Frontal cortex (tissue), 4 donors: ENCODE data around the gene PDE4D. TPM values are rescaled to one million over a fixed set of nuclear protein-coding genes. Genes with fewer than 3 reads are reported as not detected.
A peak's percentile ranks its signal among the peaks of the same experiment; 100 is the strongest.

Experiments used
- DNase-seq, 2 donors: peaks; one replicate each; pipeline ENCODE4 v3.0.0; 2012; ENCODE audit warnings: low spot score in 2 of 2
- FAIRE-seq: peaks from 2 replicates; lab custom pipeline; 2012; peaks lifted over from hg19 to GRCh38; lab: Jason Lieb, UNC
- total RNA-seq: library from RNA; depleted of rRNA; stranded (reverse); fragments of >200 nt; gene quantifications from one replicate; pipeline ENCODE4 v1.2.3, GENCODE V29; 2014
- donor health status: control.
- donor health status: control.
- donor health status: control.

PDE4D gene
- total RNA-seq, 1 donor from 2014 or later, result 210 TPM

- FAIRE-seq, result peak; percentile 8
- no peak for DNase-seq
Measured at GRCh38 chr5:59842999-59843398, 50.5 kb downstream of the PDE4D start.

- no peak for FAIRE-seq
- DNase-seq, result no peak
Measured at GRCh38 chr5:59840200-59840601, 53.3 kb downstream of the PDE4D start.

DNA sequence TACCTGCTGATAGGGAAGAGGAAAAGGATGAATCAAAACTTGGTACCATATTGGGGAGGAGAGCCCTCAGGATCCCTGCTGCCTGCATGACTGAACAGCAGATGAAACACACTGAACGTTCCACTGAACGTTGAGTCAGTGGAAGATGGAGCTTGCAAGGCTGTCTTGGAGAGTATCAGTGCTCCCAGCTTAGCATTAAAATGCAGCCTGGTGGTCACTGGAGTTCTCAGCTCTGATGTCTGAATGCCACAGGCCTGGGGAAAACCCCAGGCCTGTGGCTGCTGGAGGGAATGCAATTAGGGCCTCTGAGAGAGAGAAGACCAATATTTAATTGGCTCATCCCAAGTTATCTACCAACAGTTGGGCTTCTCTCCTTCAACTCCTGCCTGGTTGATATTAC, 54.5 kb downstream of the PDE4D start:
- DNase-seq (no peak), FAIRE-seq (no peak)

DNA sequence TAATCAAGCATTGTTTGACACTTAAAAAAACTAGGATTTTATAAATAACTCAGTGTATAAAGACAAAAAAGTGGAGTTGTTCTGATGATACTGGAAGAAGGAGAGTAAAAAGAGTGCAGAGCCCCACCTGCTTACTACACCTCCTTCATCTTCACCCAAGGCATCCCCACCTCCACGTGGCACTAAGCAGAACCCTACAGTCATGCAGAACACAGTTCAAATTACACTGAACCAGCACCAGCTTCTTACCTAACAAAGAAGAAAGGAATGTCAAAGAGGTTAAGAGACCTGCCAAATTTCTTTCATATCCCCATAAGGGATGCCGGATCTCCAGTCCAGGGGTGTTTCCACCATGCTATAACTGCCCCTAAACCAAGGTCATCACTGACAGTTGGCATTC, 55.5 kb downstream of the PDE4D start:
- no peak for DNase-seq
- FAIRE-seq, result no peak

DNA sequence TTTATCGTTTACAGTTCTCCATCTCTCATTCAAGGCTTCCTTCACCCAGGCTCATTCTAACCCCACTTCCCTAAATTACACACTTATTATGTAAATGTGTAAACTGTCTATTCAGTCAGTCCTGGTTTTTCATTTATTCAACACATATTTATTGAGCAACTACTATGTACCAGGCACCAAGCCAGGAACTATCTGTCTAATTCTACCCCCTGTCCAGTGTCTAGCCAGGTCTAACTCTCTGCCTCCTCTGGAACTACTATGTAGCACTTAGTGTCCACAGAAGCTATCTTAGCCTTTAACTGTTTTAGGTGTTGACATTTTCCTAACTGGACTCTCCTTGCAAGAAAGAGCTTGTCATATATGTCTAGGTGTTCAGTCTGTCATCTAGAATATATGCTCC, 56.5 kb downstream of the PDE4D start:
- no peak for DNase-seq
- no peak for FAIRE-seq

DNA sequence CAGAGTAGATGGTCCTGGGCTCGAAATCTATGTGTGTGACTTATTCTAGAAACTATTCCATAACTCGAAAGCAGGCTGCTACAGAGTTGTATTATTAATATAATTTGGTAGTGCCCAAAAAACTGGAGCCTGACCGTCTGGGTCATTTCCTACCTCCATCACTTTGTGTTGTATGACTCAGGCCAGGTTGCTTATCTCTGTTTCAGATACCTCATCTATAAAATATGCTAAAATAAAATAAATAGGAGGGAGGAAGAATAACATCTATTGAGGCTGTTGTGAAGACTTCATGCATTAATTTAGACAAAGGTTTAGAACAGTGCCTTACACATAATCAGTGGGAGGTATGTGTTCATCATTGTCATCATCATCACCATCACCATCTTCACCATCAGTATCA, 57.7 kb downstream of the PDE4D start:
- DNase-seq (no peak), FAIRE-seq (no peak)

DNA sequence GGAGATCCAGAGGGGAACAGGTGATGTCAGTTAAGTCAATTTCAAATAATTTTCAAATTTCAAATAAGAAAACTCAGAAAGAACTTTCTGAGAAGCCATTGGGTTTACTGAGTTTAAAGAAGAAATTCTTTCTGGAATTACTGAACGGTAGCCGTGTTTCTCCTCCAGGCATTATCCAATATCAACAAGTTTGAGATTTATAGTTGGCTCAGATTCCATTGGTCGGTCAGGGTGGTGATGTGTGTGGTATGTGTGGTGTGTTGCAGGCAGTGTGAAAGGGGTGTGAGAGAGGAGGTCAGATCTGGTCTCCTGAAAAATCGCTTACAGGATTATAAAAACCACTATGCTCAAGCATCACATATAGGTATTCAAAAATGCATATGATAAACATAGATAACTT, 60.1 kb downstream of the PDE4D start:
- no peak for FAIRE-seq

DNA sequence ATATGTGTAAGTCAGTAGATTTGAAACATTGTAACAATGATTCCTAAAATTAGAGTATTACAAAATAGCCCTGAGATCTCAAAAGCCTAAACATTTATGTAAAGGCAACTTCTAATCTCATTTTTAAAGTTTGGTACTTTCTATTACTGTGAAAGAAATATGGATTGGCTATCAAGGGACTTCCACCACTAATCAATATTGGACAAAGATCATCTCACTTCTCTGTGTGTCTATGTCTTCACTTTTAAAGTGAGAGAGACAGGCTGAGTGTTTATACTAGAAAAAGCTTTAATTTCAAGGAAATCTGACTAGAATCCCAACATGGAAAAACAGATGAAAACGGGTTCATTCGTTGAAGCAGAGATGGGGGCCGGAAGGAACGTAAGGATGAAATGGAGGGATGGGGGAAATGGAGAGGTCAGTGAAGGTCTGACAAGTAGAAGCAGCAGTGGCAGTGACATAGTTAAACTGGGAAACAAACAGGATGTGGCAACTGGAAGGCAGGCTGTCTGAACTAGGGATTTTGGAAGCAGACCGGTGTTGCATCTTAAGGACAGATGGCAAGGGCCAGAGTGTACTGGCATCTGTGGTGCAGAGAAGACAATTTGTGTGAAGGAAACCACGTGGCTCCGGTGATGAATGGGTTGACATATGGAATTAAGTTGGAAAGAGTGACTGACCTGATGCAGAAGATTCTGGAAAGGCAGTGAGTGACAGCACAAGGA, 60.8 kb downstream of the PDE4D start:
- no peak for FAIRE-seq
- DNase-seq, result no peak

More for the DNA sequence above, 60.1 kb downstream of the PDE4D start:
- no peak for DNase-seq

DNA sequence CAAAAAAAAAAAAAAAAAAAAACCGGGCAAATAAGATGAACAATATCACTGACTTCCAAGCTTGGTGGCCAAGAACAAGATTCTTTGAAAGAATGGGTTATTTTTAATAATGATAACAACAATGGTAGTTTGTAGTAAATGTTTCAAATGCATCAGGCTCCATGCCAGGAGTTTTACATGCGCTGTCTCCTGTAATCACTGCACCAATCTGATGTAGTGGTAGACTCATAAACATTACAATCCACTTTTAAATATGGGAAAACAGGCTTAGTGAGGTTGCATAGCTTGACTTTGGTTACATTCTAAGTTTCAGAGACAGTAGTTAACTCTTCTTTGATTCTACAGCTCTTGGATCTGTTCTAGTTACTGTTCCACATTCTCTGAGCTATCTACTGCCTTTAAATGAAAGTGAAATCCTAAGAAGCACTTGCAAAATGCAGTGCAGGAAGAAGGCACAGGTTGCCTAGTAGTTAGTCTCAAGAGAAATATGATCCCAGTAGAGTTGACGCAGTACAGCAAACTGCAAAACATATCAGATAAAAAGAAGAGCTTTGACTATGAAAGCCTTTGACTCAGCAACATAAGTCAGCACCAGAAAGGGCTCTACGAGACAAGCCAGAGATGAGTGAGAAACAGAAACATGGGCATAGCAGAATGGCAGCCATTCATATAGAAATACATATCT, 62.1 kb downstream of the PDE4D start:
- DNase-seq (no peak), FAIRE-seq (no peak)

DNA sequence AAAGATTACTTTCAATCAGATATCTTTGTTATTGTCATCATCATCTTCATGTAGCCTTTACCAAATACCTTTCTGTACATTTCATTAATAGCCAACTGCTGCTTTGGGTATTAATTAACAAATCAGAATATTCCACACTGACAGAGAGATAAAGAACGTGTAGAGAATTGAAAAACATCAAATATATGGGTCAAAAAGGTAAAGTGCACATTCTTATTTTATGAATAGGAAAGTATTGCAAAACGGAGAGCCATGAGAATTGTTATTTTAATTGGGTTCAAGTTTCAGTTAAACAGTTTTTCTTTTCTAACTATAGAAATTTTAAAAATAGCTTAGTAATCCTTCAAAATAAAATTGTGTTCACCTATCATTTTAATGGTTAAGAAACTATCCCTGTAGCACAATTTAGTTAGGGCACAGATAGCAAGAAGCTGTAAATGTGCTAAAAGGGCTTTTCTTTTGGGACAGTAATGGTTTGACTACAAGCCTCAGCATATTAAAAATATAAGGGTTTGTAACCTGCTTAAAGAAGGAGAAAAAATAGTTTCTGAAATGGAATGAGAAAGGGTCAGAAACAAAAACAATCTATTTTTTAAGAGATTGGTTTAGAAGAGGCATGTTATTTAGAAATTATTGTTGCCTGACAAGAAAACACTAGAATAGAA, 62.9 kb downstream of the PDE4D start:
- FAIRE-seq, result no peak
- no peak for DNase-seq

DNA sequence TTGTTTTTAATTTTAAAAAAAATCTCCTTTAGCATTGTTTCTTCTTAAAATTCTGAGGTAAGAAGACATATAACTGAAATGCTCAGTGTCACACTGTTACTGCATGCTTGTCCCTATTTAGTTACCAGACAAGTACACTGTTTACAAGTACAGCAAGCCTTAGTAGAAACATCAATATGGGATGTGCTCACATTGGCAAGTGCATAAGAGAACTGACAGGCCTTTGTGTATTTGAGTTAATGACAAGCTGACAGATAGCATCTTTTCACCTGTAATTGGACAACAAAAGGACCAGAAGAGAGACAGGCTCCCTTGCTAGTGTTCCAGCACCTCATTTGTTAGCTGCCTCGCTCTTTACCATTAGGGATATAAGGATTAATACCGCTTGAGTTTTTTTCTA, 63.6 kb downstream of the PDE4D start:
- FAIRE-seq, result no peak
- no peak for DNase-seq

DNA sequence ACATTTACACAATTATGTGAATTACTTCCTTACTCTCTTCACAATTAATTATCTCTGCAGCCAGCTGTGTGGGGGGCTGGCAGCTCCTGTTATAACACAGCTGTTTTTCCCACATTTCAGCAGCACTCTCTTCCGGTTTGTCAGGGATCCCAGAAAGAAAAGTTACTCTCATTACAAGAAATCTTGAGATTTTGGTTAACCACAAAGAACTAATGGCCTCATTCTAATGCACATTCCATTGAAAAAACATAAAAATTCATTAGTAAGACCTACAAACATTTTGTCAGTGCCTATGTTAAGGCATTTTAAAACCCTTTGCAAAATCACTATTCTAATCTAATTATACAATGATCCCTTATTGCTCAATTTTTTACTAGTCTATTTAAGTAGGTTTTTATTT, 64.1 kb downstream of the PDE4D start:
- no peak for DNase-seq
- no peak for FAIRE-seq

DNA sequence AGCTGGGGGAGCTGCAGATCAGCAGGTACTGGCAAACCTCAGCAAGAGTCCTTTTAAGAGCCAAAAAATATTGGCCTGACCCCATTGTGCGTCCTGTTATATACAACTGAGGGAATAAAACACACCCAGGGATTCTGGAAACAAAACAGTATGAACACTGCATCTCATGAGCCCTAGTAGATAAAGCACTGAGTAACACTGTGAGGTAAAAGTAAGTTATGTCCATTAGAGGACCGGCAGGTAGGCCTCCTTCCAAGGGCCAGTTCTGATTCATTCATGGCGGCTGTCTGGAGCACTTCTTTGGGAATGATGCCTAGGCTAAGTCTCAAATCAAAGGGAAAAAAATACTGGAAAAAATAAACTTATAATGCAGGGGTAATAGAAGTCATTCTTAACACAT, 64.9 kb downstream of the PDE4D start:
- FAIRE-seq (no peak), DNase-seq (no peak)

DNA sequence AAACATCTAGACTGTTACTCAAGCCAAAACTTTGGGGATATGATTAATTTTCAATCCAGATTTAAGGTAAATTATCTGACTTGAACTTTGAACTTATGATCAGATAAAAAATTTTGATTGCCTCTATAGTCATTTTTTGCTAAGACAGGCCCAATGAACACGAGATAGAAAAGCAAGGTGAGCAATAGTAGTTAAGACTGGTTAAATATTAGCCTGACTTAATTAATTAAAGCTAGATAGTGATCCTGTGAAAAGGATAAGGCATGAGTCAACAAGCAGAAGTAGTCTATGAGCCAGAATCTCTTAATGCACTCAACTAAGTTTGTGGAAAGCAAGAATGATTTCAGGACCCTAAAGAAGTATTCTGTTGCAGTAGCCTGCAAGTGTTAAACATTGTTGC, 66.5 kb downstream of the PDE4D start:
- FAIRE-seq (no peak), DNase-seq (no peak)

GRCh38 chr5:59823420-59823819, 70.1 kb downstream of the PDE4D start:
- no peak for FAIRE-seq

DNA sequence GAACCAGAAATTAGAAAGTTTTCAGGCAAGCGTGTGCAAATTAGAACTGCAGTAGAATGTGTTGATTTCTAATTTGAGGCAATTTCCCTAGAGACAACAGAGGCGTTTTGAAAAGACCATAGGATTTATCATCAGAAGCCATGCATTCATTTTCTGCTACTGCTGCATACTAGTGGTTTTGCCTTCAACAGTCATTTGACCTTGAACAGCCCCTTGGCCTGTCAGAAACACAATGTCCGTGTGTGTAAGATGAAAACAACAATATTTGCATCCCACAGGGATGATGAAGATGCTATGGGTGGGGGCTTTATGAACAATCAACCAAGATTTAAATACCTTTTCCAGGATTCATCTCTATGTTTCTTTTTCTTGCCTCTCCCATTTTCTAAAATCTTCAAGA, 73.7 kb downstream of the PDE4D start:
- FAIRE-seq (no peak), DNase-seq (no peak)

More at GRCh38 chr5:59823420-59823819, 70.1 kb downstream of the PDE4D start:
- no peak for DNase-seq

GRCh38 chr5:59817536-59817935, 76.0 kb downstream of the PDE4D start:
- FAIRE-seq (no peak), DNase-seq (no peak)

DNA sequence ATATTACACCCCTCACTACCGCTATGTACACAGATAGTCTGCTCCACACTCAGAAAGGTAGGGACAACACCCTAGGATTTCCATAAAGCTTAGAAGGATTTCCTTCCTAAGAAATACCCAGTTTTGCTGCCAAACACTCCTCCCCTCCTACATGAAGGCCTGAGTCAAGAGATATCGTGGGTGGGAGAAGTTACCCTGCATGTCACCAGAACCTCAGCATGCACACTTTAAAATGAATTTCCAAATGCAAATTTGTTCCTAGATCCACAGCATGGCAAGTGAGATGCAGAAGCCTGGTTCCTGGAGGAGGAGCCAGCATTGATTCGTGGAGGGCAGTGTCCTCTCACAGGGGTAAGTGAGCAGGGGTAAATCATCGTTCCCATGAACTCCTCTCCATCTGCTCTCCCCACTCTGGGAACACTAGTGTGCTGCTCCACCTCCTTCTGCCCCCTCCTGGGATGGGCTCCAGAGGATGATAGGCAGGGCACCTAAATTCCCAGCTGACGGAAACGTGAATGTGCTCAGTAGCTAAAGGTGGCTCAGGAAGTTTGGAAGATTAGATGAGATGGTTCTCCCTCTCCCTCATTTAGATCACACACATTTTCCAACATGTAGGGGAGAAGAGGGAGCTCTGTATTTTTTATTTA, 76.7 kb downstream of the PDE4D start:
- FAIRE-seq, result no peak

GRCh38 chr5:59814537-59814872, 79.0 kb downstream of the PDE4D start:
- DNase-seq (no peak), FAIRE-seq (no peak)

More for the DNA sequence above, 76.7 kb downstream of the PDE4D start:
- DNase-seq, result peak in 1 of 2 donors; percentile 22

- FAIRE-seq, result no peak
- no peak for DNase-seq
Measured at GRCh38 chr5:59813761-59814536, 79.6 kb downstream of the PDE4D start.
